Neuronal stem cell (in vitro differentiated cells): ENCODE data around the gene ENOX1.

ENCODE experiments used
- DNase-seq: peaks from one replicate; pipeline ENCODE4 v3.0.0-alpha.2; 2013; ENCODE audit warnings: low spot score
- H2AFZ ChIP-seq: one replicate; pipeline ENCODE4 v1.6.1; 2013; ENCODE audit warnings: mild to moderate bottlenecking, low read length, inconsistent platforms
- H2AK5ac ChIP-seq: 2 replicates; pipeline ENCODE4 v1.6.1; 2013; ENCODE audit warnings: low read depth, mild to moderate bottlenecking, inconsistent platforms, low read length, moderate library complexity, mixed read lengths
- H2BK120ac ChIP-seq: 2 replicates; pipeline ENCODE4 v1.6.1; 2013; ENCODE audit warnings: low read depth, mild to moderate bottlenecking, inconsistent platforms, low read length, moderate library complexity, mixed read lengths
- H2BK12ac ChIP-seq: one replicate; pipeline ENCODE4 v1.6.1; 2013; ENCODE audit warnings: low read length, inconsistent platforms
- H2BK15ac ChIP-seq: 2 replicates; pipeline ENCODE4 v1.6.1; 2013; ENCODE audit warnings: mild to moderate bottlenecking, low read length, inconsistent platforms, mixed read lengths
- H2BK5ac ChIP-seq: one replicate; pipeline ENCODE4 v1.6.1; 2013; ENCODE audit warnings: inconsistent platforms, mild to moderate bottlenecking, low read length, moderate library complexity
- H3K14ac ChIP-seq: one replicate; pipeline ENCODE4 v1.6.1; 2013; ENCODE audit warnings: low read length, inconsistent platforms
- H3K18ac ChIP-seq: 2 replicates; pipeline ENCODE4 v1.6.1; 2013; ENCODE audit warnings: low read length, inconsistent platforms
- H3K23ac ChIP-seq: 2 replicates; pipeline ENCODE4 v1.6.1; 2013; ENCODE audit warnings: low read depth, mild to moderate bottlenecking, mixed read lengths, low read length, inconsistent platforms; ENCODE audit not compliant: poor library complexity
- H3K27ac ChIP-seq: replicated peaks from 3 replicates; pipeline ENCODE4 v1.5.1; 2013; ENCODE audit warnings: low read length, inconsistent platforms
- H3K27me3 ChIP-seq, 3 experiments: 2 replicates each; pipeline ENCODE4 v1.6.1; 2013; ENCODE audit warnings: low read length in 3 of 3, mild to moderate bottlenecking in 2 of 3, inconsistent platforms in 1 of 3, low read depth in 1 of 3, mixed read lengths in 1 of 3, moderate library complexity in 1 of 3; ENCODE audit not compliant: control insufficient read depth in 3 of 3, insufficient read depth in 3 of 3
- H3K36me3 ChIP-seq, 2 donors: replicated peaks in 1 of 2; 2 replicates each; pipeline ENCODE4 v1.6.1; 2013; ENCODE audit warnings: low read length in 2 of 2; ENCODE audit not compliant: control insufficient read depth in 2 of 2, insufficient read depth in 2 of 2
- H3K4ac ChIP-seq: 2 replicates; pipeline ENCODE4 v1.6.1; 2013; ENCODE audit warnings: inconsistent platforms, mild to moderate bottlenecking, low read length, moderate library complexity
- H3K4me1 ChIP-seq, 2 donors: 1 replicate in 1 of 2; 2 replicates in 1 of 2; pipeline ENCODE4 v1.6.1; 2013; ENCODE audit warnings: low read length in 2 of 2, low read depth in 1 of 2; ENCODE audit not compliant: control insufficient read depth in 2 of 2, insufficient read depth in 1 of 2
- H3K4me2 ChIP-seq: one replicate; pipeline ENCODE4 v1.6.1; 2013; ENCODE audit warnings: mild to moderate bottlenecking, low read length, inconsistent platforms; ENCODE audit not compliant: insufficient read depth, poor library complexity, severe bottlenecking
- H3K4me3 ChIP-seq, 2 donors: 2 replicates each; pipeline ENCODE4 v1.5.1; 2013; ENCODE audit warnings: low read length in 2 of 2, mild to moderate bottlenecking in 2 of 2, inconsistent platforms in 1 of 2, moderate library complexity in 1 of 2
- H3K79me1 ChIP-seq: one replicate; pipeline ENCODE4 v1.6.1; 2013; ENCODE audit warnings: low read depth, mild to moderate bottlenecking, inconsistent platforms, low read length, moderate library complexity
- H3K9ac ChIP-seq: one replicate; pipeline ENCODE4 v1.6.1; 2013; ENCODE audit warnings: mild to moderate bottlenecking, low read depth, low read length, inconsistent platforms; ENCODE audit not compliant: poor library complexity
- H3K9me3 ChIP-seq, 2 donors: replicated peaks in 1 of 2; 2 replicates each; pipeline versions ENCODE3 to v1.6.1; 2013; ENCODE audit warnings: low read length in 2 of 2, mild to moderate bottlenecking in 2 of 2, inconsistent platforms in 1 of 2, low read depth in 1 of 2, mixed read lengths in 1 of 2, moderate library complexity in 1 of 2; ENCODE audit not compliant: control insufficient read depth in 2 of 2, insufficient read depth in 1 of 2
- H4K8ac ChIP-seq: one replicate; pipeline ENCODE4 v1.6.1; 2013; ENCODE audit warnings: low read depth, mild to moderate bottlenecking, inconsistent platforms, low read length, moderate library complexity
- H4K91ac ChIP-seq: one replicate; pipeline ENCODE4 v1.6.1; 2013; ENCODE audit warnings: low read length, low read depth, mild to moderate bottlenecking, inconsistent platforms; ENCODE audit not compliant: poor library complexity
- WGBS, 2 donors: extraction: QIAGEN DNeasy Blood & Tissue Kit; methylation state at CpG; one replicate each; pipeline ENCODE4 v1.1.7; 2013; ENCODE audit warnings: missing lambda C conversion rate in 2 of 2, mixed read lengths in 1 of 2; ENCODE audit not compliant: insufficient read length in 2 of 2, insufficient replicate concordance in 1 of 2; ENCODE audit errors: extremely low coverage in 2 of 2; 5-methylcytosine and 5-hydroxymethylcytosine counted together

Gene ENOX1

DNA sequence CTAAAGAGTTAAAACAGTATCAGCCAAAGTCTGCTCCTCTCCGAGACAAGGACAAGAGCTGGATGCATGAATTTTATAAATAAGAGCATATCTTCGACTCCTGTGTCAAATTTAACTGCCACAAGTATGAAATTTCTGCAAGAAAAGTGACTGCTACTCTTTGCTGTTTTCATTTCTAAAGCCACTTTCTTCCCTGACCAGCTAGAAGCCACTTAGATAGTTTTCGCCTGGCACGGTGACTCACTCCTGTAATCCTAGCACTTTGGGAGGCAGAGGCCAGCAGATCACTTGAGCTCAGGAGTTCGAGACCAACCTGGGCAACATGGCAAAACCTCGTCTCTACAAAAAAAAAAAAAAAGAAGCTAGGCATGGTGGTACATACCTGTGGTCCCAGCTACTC lies 61.3 kb downstream of the ENOX1 start:
- no peak overlapping the region for H2AK5ac ChIP-seq
- no peak overlapping the region for H4K8ac ChIP-seq
- peak overlapping the region; percentile 49 for H2AFZ ChIP-seq
- no peak overlapping the region for H4K91ac ChIP-seq
- no peaks in the 10 kb centered on the region for H3K79me1 ChIP-seq
- no peak overlapping the region for H3K4me3 ChIP-seq
- no peak for DNase-seq
- no peak overlapping the region for H3K18ac ChIP-seq
- no peak overlapping the region for H2BK15ac ChIP-seq
- H3K9me3 ChIP-seq: no peaks in the 10 kb centered on the region
- no peak overlapping the region for H3K4ac ChIP-seq
- H3K27ac ChIP-seq: no peak overlapping the region
- no peak overlapping the region for H2BK12ac ChIP-seq
- peaks cover 4 to 5% of the 10 kb centered on the region in 2 donors for H3K4me1 ChIP-seq
- no peak overlapping the region for H3K4me2 ChIP-seq
- H3K14ac ChIP-seq: no peak overlapping the region
- no peaks in the 10 kb centered on the region for H3K27me3 ChIP-seq
- no peak overlapping the region for H3K9ac ChIP-seq
- no peak overlapping the region for H3K23ac ChIP-seq
- no peak overlapping the region for H2BK5ac ChIP-seq
- WGBS, 2 donors: no CpG with 5 or more reads among the region's 6 CpGs
- H3K36me3 ChIP-seq: no peaks in the 10 kb centered on the region
- H2BK120ac ChIP-seq: no peak overlapping the region

DNA sequence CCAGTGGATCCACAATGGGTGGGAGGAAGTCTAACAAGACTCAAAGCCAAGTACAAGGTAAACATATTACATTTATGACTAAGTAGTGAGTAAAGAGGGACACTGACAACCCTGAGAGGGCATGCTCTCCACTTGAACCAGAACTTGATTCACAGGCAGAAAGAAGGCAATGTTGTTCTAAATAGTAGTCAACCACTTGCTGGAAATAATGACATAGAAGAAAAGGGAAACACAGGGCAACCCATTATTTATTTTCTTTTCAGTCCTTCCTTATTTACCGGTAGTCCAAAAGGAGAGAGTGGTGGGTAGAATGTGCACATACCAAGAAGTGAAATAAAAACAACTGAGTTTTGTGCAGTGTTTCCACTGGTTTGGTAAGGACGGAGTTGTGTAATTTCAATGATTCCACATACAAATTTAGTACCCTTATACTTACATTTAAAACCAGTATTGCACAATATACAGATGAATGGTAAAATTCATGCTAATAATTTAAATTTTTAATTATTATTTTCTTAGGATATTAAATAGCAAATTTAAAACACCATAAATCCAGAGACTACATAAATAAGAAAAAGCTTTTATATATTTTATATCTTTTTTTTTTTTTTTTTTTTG lies 65.9 kb downstream of the ENOX1 start:
- H2BK120ac ChIP-seq: no peak overlapping the region
- no peak overlapping the region for H2BK15ac ChIP-seq
- H3K4me1 ChIP-seq: peaks cover 0 to 2% of the 10 kb centered on the region in 2 donors
- no peak overlapping the region for H2AK5ac ChIP-seq
- H3K9ac ChIP-seq: no peak overlapping the region
- H3K4ac ChIP-seq: no peak overlapping the region
- H3K4me3 ChIP-seq: no peak overlapping the region
- H3K18ac ChIP-seq: no peak overlapping the region
- H2AFZ ChIP-seq: no peak overlapping the region
- H3K23ac ChIP-seq: no peak overlapping the region
- no peak overlapping the region for H4K91ac ChIP-seq
- no peak overlapping the region for H2BK12ac ChIP-seq
- H3K27me3 ChIP-seq: no peaks in the 10 kb centered on the region
- H2BK5ac ChIP-seq: no peak overlapping the region
- H3K4me2 ChIP-seq: no peak overlapping the region
- no peak for DNase-seq
- no peak overlapping the region for H3K14ac ChIP-seq
- no CpG with 5 or more reads among the region's 2 CpGs for WGBS, 2 donors
- no peak overlapping the region for H3K27ac ChIP-seq
- H3K9me3 ChIP-seq: peaks cover 0 to 9% of the 10 kb centered on the region in 2 donors
- no peaks in the 10 kb centered on the region for H3K36me3 ChIP-seq
- no peak overlapping the region for H4K8ac ChIP-seq
- H3K79me1 ChIP-seq: no peaks in the 10 kb centered on the region

DNA sequence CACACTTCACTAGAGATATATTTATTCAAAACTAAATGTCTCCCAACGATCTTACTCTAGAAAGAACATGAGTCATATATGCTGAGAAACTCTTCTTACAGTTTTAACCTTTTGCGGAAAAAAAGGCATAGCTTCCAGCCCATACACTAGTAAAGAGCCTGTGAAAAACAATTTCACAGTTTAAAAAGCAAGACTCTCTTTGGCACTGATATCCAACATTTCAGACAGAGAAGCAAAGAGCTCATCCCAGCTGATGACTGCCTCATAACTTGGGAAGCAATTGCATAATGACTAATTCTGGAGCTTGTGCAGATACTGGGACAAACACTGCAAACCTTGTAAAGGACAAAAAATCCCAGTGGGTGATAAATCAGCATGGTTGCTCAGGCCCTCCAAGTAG lies 88.0 kb downstream of the ENOX1 start:
- no peak overlapping the region for H4K91ac ChIP-seq
- no peak overlapping the region for H3K4me3 ChIP-seq
- peaks cover 0 to 2% of the 10 kb centered on the region in 2 donors for H3K4me1 ChIP-seq
- WGBS, 2 donors: no CpG with 5 or more reads among the region's 2 CpGs
- no peak overlapping the region for H3K14ac ChIP-seq
- no peak overlapping the region for H3K23ac ChIP-seq
- H3K27ac ChIP-seq: no peak overlapping the region
- no peak overlapping the region for H3K18ac ChIP-seq
- no peak overlapping the region for H2BK5ac ChIP-seq
- no peak overlapping the region for H2BK120ac ChIP-seq
- DNase-seq: no peak
- no peak overlapping the region for H3K9ac ChIP-seq
- no peak overlapping the region for H3K4ac ChIP-seq
- H2AFZ ChIP-seq: peak overlapping the region; percentile 38
- H3K27me3 ChIP-seq: no peaks in the 10 kb centered on the region
- H3K79me1 ChIP-seq: no peaks in the 10 kb centered on the region
- H3K9me3 ChIP-seq: no peaks in the 10 kb centered on the region
- H2BK12ac ChIP-seq: no peak overlapping the region
- no peak overlapping the region for H2AK5ac ChIP-seq
- H3K4me2 ChIP-seq: no peak overlapping the region
- H2BK15ac ChIP-seq: no peak overlapping the region
- no peaks in the 10 kb centered on the region for H3K36me3 ChIP-seq
- no peak overlapping the region for H4K8ac ChIP-seq

DNA sequence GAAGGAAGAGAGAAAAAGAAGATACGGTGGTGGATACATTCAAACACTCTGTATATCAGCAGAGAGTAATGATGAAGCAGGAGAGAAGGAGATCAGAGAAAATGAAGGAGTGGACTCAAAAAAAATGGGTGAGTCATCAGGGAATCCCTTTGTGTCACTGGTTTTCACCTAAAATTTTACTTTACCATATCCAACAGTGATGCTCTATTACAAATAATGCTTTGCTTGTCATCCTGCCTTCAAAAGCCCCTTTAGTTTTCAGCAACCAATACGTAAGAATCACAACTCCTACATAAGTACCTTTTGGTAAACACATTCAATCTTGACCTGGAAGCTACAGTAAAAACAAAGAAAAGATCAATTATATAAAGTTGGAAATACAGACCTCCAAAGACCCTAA lies 88.8 kb downstream of the ENOX1 start:
- no peak overlapping the region for H4K8ac ChIP-seq
- H2BK120ac ChIP-seq: no peak overlapping the region
- no peak overlapping the region for H2AK5ac ChIP-seq
- H3K27ac ChIP-seq: no peak overlapping the region
- H2BK12ac ChIP-seq: no peak overlapping the region
- H2BK15ac ChIP-seq: no peak overlapping the region
- no peak overlapping the region for H4K91ac ChIP-seq
- H3K14ac ChIP-seq: no peak overlapping the region
- H3K9ac ChIP-seq: no peak overlapping the region
- H3K4ac ChIP-seq: no peak overlapping the region
- WGBS, 2 donors: no CpG with 5 or more reads among the region's 2 CpGs
- peaks cover 0 to 2% of the 10 kb centered on the region in 2 donors for H3K4me1 ChIP-seq
- no peaks in the 10 kb centered on the region for H3K36me3 ChIP-seq
- no peak overlapping the region for H3K4me2 ChIP-seq
- H3K18ac ChIP-seq: no peak overlapping the region
- H2AFZ ChIP-seq: no peak overlapping the region
- no peak overlapping the region for H3K23ac ChIP-seq
- H3K79me1 ChIP-seq: no peaks in the 10 kb centered on the region
- H3K27me3 ChIP-seq: no peaks in the 10 kb centered on the region
- H3K9me3 ChIP-seq: no peaks in the 10 kb centered on the region
- H3K4me3 ChIP-seq: no peak overlapping the region
- no peak for DNase-seq
- H2BK5ac ChIP-seq: no peak overlapping the region
